NCI-H526 (cell line): Measurements from ENCODE around the gene CAP2.
"Not testable (repeated sequence)": the region's sequence is repeated elsewhere in the genome, so short reads cannot be mapped to it uniquely, and the experiment has no call there.

Experiments used
- DNase-seq, 2 experiments: peaks; one replicate each; lab custom pipeline; 2025; lab: John Stamatoyannopoulos, UW

CAP2 gene

DNA sequence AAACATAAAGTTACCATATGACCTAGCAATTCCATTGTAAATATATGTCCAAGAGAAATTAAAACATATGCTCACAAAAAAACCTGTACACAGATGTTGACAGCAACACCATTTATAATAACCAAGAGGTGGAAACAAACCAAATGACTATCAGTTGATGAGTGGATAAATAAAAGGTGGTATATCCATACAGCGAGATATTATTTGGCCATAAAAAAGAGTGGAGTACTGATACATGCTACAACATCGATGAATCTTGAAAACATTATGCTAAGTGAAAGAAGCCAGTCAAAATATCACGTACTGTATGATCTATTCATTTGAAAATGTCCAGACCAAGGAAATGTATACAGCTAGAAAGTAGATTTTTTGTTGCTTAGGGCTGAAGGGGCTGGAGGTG is 2.9 kb downstream of the CAP2 start:
- DNase-seq, result no peak

DNA sequence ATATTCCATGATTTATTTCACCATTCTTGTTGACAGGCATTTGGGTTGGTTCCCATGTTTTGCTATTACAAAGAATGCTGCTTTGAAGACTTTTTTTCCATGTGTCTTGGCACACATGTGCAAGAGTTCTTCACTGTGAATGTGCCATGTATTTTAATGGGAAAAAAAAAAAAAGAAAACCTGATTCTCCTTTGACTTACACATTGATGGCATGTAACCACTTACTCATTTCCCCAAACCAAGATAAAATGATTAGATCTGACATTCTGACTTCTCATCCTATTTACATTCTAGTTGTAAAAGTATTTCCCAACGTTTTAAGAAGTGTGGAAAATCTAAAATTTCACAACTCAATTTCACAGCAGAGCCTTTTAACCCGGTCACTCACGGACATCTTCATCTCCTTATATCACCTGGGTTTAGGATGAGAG is 4.4 kb downstream of the CAP2 start:
- no peak for DNase-seq

DNA sequence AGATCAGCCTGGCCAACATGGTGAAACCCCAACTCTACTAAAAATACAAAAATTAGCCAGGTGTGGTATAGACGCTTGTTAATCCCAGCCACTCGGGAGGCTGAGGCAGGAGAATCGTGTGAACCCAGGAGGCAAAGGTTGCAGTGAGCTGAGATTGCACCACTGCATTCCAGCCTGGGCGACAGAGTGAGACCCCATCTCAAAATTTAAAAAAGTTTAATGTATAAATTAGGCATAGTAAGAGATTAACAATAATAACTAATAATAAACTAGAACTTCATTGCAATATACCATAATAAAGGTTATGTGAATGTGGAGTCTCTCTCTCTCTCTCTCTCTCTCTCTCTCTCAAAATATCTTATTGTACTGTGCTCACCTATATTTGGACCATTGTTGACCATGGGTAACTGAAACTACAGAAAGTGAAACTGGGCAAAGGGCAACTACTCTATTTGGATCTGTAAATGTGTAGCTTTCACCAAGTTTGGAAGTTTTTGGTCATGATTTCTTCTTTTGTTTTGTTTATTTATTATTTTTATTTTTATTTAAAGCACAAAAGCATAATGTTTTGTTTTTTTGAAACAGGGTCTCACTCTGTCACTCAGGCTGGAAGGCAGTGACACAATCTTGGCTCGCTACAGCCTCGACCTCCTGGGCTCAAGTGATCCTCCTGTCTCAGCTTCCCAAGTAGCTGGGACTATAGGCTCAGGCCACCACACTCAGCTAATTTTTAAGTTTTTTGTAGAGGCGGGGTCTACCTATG is 12.0 kb downstream of the CAP2 start:
- DNase-seq, result not testable (repeated sequence)

DNA sequence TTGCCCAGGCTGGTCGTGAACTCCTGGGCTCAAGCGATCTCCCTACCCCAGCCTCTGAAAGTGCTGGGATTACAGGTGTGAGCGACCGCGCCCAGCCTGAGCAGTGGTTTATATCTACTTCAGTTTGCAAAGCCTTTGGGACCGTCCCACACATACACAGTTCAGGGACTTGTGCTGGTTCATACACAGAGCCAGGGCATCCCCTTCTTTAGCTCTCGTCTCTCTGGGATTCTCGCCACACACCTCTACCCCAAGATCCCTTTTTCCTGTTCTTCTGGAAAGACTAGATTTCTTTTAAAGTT is 12.5 kb downstream of the CAP2 start:
- DNase-seq, result no peak

DNA sequence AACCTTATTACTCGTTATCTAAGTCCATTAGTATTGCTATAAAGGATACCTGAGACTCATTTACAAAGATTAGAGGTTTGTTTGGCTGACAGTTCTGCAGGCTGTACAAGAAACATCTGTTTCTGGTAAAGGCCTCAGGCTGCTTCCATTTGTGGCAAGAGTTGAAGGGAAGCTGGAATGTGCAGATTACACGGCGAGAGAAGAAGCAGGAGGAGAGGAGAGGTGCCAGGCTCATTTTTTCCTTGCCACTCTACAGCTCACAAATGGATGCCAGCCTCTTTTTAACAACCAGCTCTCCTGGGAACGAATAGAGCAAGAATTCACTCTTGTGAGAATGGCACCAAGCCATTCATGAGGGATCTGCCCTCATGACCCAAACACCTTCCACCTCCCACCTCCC is 14.7 kb downstream of the CAP2 start:
- no peak for DNase-seq

DNA sequence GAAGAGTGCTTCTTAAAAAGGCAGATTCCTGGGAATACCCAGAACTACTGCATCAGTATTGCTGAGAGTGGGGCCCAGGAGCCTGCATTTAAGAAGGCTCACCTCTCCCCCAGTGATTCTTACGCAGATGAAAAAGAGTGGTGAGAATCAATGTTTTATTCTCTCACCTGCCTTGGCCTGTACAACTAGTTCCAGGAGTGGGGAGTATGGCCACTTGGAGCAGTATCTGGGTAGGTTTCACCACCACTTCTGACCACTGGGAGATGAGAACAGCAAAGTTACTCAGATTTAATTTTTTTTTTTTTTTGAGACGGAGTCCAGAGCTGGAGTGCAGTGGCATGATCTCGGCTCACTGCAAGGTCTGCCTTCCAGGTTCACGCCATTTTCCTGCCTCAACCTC is 16.9 kb downstream of the CAP2 start:
- no peak for DNase-seq

DNA sequence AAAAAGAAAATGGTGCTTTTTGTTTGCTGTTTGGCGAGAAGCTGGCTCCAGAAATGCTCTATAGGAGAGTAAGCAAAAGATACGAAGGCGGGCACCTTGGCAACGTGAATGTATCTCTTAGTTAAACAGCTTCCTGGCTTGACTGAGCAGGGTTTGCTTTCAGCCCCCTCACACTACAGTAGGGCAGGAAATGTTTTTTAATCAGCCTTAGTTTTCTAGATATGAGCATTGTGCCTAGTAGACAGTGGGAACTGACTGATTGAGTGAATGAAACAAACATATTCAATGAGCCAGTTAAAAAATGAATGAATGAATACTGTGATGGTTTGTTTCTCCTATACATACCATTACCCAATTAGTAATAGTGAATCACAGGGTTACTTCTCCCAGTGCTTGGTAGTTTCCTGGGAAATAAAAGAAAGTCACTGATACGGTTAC is 19.9 kb downstream of the CAP2 start:
- no peak for DNase-seq

DNA sequence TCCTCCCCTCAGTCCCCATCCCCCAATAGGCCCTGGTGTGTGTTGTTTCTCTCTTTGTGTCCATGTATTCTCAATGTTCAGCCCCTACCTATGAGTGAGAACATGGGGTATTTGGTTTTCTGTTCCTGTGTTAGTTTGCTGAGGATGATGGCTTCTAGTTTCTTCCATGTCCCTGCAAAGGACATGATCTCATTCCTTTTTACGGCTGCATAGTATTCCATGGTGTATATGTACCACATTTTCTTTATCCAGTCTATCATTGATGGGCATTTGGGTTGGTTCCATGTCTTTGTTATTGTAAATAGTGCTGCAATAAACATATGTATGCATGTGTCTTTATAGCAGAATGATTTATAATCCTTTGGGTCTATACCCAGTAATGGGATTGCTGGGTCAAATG is 21.0 kb downstream of the CAP2 start:
- DNase-seq, result not testable (repeated sequence)

DNA sequence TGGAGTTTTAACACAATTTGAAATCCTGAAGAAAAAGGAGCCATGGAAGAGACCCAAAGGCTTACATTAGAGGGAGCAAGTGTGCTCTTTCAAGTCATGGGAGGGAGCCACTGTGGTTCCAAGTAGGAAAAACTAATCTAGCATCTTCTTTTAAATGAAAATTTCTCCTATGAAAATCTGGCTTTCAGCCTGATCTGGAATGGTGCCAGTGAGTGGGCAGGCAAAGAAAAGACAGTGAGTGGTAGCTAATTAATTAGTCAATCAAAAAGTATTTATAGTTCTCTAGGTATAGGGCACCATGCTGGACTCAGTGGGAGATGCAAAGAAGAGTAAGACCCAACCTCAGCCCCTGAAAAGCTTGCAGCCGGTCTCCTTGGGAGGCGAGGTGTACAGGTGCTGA is 21.9 kb downstream of the CAP2 start:
- DNase-seq, result no peak

DNA sequence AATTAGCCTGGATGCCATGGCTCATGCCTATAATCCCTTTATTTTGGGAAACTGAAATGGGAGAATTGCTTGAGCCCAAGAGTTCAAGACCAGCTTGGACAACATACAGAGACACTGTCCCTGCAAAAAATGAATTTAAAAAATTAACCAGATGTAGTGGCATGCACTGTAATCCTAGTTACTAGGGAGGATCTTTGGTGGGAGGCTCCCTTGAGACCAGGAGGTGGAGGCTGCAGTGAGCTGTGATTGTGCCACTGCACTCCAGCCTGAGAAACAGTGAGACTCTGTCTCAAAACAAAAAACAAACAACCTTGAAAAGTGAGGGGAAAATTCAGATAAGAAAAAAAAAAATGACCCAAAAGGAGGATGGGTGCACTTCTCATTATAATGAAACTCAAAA is 23.4 kb downstream of the CAP2 start:
- DNase-seq, result no peak

DNA sequence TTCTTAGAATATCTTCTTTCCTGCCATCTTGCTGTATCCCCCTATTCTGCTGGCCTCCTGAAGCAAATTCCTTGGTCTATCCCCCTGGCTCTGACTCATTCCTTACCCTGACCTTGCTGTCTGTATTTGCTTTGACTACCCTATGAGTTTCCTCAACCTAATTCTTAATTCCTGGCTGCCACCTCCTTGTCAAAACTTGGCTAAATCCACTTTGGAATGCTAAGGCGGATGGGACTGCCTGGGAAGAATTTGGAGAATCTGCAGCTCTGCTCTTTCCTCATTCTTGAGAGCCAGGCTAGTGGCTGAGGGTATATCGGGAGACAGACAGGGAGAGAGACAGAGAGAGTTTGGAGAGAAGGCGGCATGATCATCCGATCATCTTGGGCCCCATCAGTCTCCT is 24.4 kb downstream of the CAP2 start:
- DNase-seq, result no peak

DNA sequence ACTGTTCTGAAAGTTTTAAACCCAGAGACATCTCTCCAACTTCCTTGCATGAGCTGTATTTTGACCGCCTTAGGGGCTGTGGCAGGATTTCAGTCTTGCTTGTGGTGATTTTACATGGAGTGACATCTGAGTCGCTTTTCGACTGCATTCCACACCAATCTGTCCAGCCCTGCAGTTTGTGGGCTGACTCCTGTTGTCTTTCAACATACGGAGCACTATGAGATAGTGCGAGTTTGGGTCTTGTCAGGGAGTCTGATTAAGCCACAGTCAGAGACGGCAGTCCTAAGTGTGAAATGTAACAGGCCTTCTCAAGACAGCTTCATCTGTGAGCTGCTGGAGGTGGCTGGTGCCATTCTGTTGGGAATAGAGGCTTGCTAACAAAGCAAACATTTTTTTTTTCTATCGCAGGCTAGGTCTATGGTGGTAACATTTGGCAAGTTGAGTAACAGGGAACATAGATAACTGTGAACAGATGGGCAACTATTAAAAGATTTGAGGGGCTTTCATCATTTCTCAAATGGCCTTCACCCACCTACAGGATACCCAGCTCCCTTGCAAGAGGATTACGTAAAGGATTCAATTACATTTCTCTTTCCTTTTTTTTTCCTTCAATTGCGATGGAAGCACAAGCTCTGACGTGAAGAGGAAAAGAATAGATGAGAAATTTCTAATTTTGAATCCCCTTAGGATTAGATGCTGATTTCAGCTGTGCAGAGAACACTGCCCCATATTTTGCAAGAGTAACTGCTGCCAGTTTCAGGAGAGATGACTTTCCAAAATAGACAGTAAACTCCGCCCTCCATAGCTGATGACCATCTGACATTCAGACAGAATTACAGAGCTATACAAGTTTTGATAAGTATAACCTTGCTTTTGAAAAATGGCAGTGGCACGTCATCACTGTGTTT is 25.1 kb downstream of the CAP2 start:
- no peak for DNase-seq

DNA sequence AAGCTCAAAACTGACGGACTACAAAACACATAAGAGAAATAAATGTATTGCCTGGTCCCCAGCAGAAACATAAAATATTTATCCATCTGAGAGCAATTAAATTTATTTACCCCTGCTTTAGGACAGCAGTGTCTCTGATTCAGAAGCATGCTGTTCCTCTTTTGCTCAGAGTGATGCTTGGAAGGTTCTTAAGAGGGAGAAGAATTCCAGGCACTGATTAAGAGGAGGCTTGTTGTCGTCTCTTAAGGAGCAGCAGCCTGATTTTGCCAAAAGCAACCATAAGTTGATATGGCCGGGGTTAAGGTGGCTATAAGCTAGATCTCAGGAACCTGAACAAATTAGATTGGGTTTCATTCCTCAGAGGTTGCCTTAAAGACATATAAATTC is 25.8 kb downstream of the CAP2 start:
- DNase-seq, result no peak

DNA sequence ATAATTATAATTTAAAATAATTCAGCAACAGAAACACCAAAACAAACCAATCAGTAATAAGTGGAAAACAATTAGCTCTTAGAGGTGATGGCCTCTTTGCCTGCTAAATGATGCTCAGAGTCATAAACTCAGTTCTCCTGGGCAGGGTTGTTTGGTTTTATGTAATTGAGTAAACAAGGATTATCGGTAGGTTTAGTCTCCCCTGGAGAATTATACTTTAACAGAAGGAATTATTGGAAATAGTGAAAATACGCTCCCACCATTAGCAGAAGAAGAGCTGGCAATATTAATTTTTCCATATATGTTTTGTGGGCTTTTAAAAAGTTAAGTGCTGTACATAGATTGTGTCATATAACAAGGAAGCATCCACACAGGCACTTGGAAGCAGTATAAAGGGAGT is 27.0 kb downstream of the CAP2 start:
- no peak for DNase-seq

DNA sequence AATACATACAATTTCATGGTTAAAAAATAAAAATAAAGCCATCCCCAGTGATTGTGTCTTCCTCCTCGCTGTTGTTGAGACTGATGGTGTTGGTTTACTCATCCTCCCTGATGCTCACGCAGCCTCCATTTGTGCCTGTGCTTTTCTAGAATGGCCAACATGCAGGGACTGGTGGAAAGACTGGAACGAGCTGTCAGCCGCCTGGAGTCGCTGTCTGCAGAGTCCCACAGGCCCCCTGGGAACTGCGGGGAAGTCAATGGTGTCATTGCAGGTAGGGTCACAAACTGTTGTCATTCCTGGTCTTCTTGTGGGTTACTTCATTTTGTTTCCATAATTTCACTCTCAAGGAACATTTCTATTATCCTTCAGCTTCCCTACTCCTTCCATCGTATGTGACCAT is 28.0 kb downstream of the CAP2 start:
- DNase-seq, result no peak

DNA sequence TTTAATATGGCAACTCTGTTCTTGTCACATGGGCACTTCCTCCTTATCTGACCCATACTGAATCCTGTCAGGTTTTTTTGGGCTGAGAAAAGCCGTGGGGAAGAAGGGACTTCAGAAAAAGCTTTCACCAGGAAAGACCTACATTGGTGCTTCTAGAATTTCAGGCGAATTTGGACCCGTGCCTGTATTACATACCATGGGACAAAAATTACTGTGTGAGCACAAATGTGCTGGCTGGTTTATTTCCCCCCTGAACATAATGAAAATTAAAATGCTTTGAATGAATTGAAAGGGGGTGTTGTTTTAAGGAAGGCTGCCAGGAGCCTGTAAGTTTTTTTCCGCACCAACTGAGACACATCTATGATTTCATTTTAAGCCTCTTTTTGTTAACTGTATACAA is 29.6 kb downstream of the CAP2 start:
- DNase-seq, result no peak

DNA sequence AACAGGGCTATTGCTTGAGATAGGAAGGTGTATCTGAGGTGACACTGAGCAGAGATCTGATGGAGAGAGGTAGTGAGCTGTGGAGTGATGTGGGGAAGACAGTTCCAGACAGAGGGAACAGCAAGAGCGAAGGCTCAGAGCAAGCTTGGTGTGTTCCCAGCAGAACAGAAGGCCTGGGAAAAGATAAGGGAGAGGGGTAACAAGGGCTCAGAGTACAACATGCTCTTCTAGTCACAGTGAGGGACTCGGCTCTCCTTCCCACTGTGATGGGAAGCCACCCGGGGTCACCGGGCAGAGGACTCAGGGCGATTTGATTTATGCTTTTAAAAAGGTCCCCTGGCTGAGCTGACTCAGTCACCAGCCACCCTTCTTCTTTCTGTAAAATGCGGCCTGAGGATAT is 33.7 kb downstream of the CAP2 start:
- DNase-seq, result no peak

DNA sequence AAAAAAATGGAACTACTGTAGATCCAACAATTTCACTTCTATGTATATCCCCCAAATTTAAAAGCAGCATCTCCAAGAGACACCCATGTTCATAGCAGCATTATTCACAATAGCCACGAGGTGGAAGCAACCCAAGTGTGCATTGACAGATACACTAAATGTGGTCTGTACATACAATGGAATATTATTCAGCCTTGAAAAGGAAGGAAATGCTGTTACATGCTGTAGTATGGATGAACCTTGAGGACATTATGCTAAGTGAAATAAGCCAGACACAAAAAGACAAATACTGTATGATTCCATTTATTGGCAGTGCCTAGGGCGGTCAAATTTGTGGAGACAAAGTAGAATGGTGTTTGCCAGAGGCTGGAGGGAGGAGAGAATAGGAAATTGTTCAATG is 34.2 kb downstream of the CAP2 start:
- DNase-seq, result no peak

DNA sequence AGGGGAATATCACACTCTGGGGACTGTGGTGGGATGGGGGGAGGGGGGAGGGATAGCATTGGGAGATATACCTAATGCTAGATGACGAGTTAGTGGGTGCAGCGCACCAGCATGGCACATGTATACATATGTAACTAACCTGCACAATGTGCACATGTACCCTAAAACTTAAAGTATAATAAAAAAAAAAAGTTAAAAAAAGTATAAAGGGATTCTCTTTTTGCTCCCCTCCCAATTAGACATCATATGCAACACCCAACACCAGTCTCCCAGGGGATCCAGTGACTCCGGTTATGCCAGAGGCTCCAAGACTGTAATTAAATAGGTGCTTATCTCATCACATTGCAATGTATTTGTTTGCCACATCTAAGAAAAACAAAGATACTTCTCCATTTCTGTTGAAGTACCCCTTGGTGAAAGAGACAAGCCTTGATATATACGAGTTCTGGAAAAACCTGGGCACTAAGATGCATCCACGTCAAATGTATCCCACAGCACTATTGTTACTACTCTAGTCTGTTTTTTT is 35.3 kb downstream of the CAP2 start:
- DNase-seq, result not testable (repeated sequence)

DNA sequence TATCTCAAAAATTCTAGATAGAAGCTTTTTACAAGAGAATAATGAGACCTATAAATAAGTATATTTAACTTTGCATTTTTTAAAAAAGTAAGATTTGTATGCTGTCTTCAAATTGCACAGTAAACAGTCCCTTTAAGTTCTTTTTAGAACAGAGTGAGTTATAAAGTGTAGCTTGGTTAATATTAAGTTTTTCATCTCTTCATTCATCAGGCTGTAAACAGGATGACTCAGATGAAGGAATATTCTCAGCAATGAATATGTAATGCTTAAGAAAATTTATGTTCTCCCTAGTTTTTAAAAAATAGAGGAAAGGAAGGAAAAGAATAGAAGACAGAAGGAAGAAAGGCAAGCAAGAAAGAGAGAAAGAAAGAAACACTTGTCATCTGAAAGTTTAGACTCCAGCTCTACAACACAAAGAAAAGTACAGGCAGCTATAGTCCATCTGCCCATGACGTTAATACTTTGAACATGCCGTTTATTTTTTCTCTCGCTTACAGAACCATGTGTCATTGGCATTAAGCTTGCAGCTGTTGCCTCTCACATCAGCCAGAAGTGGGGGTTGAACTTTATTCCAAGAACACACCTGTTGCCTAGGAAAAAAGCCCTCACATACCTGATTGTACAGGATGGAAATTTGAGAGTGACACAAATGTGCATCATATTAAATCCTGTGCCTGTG is 36.1 kb downstream of the CAP2 start:
- no peak for DNase-seq

DNA sequence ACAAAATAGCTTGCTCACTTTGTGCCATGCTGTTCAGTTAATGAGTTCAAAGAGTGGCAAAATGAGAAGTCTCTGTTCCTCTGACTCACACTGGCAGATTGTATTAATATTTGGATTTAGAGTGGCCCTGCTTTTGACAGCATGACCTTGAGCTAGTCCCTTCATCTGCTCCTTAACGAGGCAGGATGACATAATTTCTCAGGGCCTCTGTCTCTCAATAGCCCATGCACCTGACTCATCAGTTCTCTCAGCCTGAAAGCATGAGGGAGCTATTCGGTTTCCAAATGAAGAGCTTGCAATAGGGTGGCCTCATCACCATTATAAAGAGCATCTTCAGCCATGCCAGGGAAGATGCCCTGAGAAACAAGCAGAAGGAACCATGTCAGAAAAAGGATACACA is 38.2 kb downstream of the CAP2 start:
- DNase-seq, result no peak

DNA sequence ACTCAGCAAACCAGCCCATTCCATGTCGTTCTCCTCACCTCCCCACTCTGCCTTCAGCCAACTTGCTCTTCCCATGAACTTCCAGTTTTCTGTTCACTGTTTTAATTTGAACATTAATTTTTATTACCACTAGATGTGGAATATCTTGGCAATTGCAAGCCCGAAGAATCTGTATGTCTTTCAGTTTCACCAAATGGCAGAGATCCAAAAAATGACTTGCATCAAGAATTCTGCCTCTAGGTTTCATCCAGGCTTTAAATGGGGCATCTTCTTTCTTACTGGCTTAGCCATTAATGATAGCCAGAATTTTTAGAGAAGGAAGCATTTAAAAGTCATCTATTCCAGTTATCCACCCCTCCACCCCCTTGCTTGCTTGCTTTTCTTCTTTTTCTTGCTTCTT is 39.0 kb downstream of the CAP2 start:
- DNase-seq, result no peak
